ENCODE measurements around the gene S1PR4. TPM values are rescaled to one million over a fixed set of nuclear protein-coding genes. Genes with fewer than 3 reads are reported as not detected.

Gene S1PR4
- total and polyA plus RNA-seq, 9 of the 15 experiments (the other 6 are each of a cell fraction or from before 2014, with no cell fraction given): 0.27 TPM; not detected in 8

- TF ChIP-seq RERE (CRISPR knock-in tag; IDR thresholded peaks at IDR 0.05; ENCODE audit: borderline replicate concordance) (no peak), CHCHD3 (CRISPR knock-in tag; IDR thresholded peaks at IDR 0.05) (no peak), FOXK1 (CRISPR knock-in tag; IDR thresholded peaks at IDR 0.05; ENCODE audit: borderline replicate concordance) (no peak), RAD21 (CRISPR knock-in tag; conservative IDR thresholded peaks at IDR 0.05 in 1 of 2, IDR thresholded peaks at IDR 0.05 in 1 of 2) (no peak), MTA1 (IDR thresholded peaks at IDR 0.05; ENCODE audit: borderline replicate concordance) (no peak), CSDE1 (IDR thresholded peaks at IDR 0.05) (no peak), PRPF4 (IDR thresholded peaks at IDR 0.05; ENCODE audit: insufficient read depth, low read depth, low read length, poor library complexity, severe bottlenecking) (no peak), ZNF551 (CRISPR knock-in tag; IDR thresholded peaks at IDR 0.05) (no peak), PBX2 (CRISPR knock-in tag; IDR thresholded peaks at IDR 0.05; ENCODE audit: low read depth) (no peak), PBX2 (tag; conservative IDR thresholded peaks at IDR 0.05; ENCODE audit: low read depth) (no peak)
These were observed 15.8 kb downstream of the S1PR4 start (continued) for GRCh38 chr19:3194106-3195087.

Data from K562 (cell line).